ENCODE data around the gene CNTNAP3.
"Not testable (repeated sequence)": the region's sequence is repeated elsewhere in the genome, so short reads cannot be mapped to it uniquely, and the experiment has no call there.

CNTNAP3 gene

GRCh38 chr9:39108145-39108544 is 179.8 kb downstream of the CNTNAP3 start:
- DNase-seq (ENCODE audit: low read depth in 1 of 2, low spot score in 1 of 2): no peak
- no peak for TF ChIP-seq JUND (IDR thresholded peaks at IDR 0.05; ENCODE audit: low read depth)
- in situ Hi-C loops (cut with HindIII; ENCODE audit: low pct_unique_long_range_greater_than_20kb, low sequenced_read_pairs): no loop called here

DNA sequence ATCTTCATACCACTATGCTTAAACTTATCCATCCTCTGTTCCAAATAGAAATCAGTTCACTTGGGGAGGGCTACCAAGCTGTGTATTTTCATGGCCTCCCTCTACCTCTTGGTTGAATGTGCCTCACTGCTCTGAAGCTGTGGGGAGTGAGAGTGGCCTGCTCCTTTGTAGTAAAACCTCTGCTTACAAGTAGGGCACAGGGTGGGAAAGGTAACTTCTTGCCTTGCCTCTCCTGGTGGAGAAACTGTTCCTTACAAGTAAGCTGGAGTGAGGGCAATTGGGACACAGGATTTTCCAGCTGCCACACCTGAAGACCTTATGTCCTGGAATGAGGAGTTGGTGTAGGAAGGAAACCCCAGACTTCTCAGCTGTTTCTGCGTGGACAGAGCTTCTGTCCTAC is 190.8 kb downstream of the CNTNAP3 start:
- DNase-seq (ENCODE audit: low read depth in 1 of 2, low spot score in 1 of 2); in situ Hi-C loops (cut with HindIII; ENCODE audit: low pct_unique_long_range_greater_than_20kb, low sequenced_read_pairs): not testable (repeated sequence)

DNA sequence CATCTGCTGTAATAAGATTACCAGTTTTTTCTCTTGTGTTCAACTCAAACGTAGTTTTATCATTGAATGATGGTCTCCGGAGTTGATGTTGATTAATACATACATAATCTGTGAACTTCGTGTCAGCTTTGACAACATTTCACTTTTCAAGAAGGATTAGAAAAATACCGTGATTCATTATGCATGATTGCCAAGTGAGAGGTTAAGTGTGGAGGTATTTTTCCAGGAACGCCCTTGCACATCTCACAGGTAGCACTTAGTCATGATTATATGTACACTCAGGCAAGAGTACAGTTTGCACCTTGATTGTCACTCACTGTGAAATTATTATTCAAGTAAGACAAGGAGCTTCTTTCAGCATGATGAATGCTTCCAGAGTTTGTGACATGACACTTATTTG is 202.7 kb downstream of the CNTNAP3 start:
- in situ Hi-C loops (cut with HindIII; ENCODE audit: low pct_unique_long_range_greater_than_20kb, low sequenced_read_pairs); DNase-seq (ENCODE audit: low read depth in 1 of 2, low spot score in 1 of 2): not testable (repeated sequence)

- DNase-seq (ENCODE audit: low read depth in 1 of 2, low spot score in 1 of 2); in situ Hi-C loops (cut with HindIII; ENCODE audit: low pct_unique_long_range_greater_than_20kb, low sequenced_read_pairs): not testable (repeated sequence)
These were observed 205.4 kb downstream of the CNTNAP3 start for GRCh38 chr9:39082574-39082973.

GRCh38 chr9:39080081-39080480 is 207.9 kb downstream of the CNTNAP3 start:
- in situ Hi-C loops (cut with HindIII; ENCODE audit: low pct_unique_long_range_greater_than_20kb, low sequenced_read_pairs); DNase-seq (ENCODE audit: low read depth in 1 of 2, low spot score in 1 of 2): not testable (repeated sequence)

GRCh38 chr9:39078621-39079256 is 209.2 kb downstream of the CNTNAP3 start:
- DNase-seq (ENCODE audit: low read depth in 1 of 2, low spot score in 1 of 2); in situ Hi-C loops (cut with HindIII; ENCODE audit: low pct_unique_long_range_greater_than_20kb, low sequenced_read_pairs): not testable (repeated sequence)

DNA sequence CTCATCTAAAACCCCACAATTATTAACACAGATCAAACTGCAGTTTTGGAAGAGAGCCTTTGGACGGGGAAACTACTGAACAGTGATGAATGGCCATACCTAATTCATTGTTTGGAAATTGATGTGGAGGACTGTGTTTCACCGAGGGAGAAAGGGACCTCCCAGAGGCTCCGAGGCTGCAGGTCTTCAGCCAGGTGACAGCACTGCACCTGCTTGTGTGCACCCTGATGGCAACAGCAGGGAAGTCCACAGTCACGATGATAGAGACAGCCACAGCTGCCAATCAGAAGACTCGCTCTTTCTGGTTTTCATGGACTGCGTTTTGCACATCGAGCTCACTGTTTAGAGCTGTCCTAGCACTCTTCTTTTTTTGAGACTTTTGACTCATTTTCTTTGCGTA is 214.4 kb downstream of the CNTNAP3 start:
- DNase-seq (ENCODE audit: low read depth in 1 of 2, low spot score in 1 of 2); in situ Hi-C loops (cut with HindIII; ENCODE audit: low pct_unique_long_range_greater_than_20kb, low sequenced_read_pairs): not testable (repeated sequence)

- in situ Hi-C loops (cut with HindIII; ENCODE audit: low pct_unique_long_range_greater_than_20kb, low sequenced_read_pairs); DNase-seq (ENCODE audit: low read depth in 1 of 2, low spot score in 1 of 2): not testable (repeated sequence)
These were observed 220.3 kb downstream of the CNTNAP3 start for GRCh38 chr9:39067683-39068082.

DNA sequence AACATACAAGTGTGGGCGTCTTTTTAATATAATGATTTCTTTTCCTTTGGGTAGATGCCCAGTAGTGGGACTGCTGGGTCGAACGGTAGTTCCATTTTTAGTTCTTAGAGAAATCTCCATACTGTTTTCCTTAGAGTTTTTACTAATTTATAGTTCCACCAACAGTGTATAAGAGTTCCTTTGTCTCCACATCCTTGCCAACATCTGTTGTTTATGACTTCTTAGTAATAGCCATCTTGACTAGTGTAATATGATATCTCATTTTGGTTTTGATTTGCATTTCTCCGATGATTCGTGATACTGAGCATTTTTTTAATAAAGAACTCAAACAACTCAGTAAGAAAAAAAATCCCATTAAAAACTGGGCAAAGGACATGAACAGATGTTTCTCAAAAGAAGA is 225.0 kb downstream of the CNTNAP3 start:
- DNase-seq (ENCODE audit: low read depth in 1 of 2, low spot score in 1 of 2); in situ Hi-C loops (cut with HindIII; ENCODE audit: low pct_unique_long_range_greater_than_20kb, low sequenced_read_pairs): not testable (repeated sequence)

GRCh38 chr9:39054453-39054852 is 233.5 kb downstream of the CNTNAP3 start:
- in situ Hi-C loops (cut with HindIII; ENCODE audit: low pct_unique_long_range_greater_than_20kb, low sequenced_read_pairs); DNase-seq (ENCODE audit: low read depth in 1 of 2, low spot score in 1 of 2): not testable (repeated sequence)

DNA sequence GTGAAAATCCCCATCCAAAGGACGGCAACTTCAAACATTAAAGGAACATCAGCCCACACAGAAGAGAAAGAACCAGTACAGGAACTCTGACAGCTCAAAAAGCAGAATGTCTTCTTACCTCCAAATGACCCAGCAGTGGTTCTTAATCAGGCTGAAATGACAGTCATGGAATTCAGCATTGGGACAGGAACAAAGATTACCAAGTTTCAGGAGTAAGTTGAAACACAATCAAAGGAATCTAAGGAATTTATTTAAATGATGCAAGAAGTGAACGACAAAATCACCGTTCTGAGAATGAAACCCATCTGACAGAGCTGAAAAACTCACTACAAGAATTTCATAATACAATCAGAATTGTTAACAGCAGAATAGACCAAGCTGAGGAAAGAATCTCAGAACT is 241.1 kb downstream of the CNTNAP3 start:
- in situ Hi-C loops (cut with HindIII; ENCODE audit: low pct_unique_long_range_greater_than_20kb, low sequenced_read_pairs); DNase-seq (ENCODE audit: low read depth in 1 of 2, low spot score in 1 of 2): not testable (repeated sequence)

- DNase-seq (ENCODE audit: low read depth in 1 of 2, low spot score in 1 of 2); in situ Hi-C loops (cut with HindIII; ENCODE audit: low pct_unique_long_range_greater_than_20kb, low sequenced_read_pairs): not testable (repeated sequence)
These were observed 245.6 kb downstream of the CNTNAP3 start for GRCh38 chr9:39042352-39042803.

- in situ Hi-C loops (cut with HindIII; ENCODE audit: low pct_unique_long_range_greater_than_20kb, low sequenced_read_pairs); DNase-seq (ENCODE audit: low read depth in 1 of 2, low spot score in 1 of 2): not testable (repeated sequence)
These were observed 246.2 kb downstream of the CNTNAP3 start for GRCh38 chr9:39041774-39042173.

DNA sequence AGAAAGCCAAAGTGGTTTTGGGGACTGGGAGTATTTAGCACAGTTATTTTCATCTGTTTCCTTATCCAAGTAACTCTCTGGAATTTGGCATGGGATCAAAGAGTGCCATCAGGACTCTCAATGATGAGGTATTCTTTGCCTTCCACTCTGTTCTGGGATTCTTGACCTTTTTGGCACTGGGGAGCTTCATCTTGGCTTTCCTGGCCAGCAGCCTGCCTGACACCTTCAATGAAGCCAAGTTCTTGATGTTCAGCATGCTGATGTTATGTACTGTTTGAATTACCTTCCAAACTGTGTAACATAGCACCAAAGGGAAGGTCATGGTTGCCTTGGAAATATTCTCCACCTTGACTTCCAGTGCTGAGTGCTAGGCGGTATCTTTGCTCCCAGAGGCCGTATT is 248.8 kb downstream of the CNTNAP3 start:
- in situ Hi-C loops (cut with HindIII; ENCODE audit: low pct_unique_long_range_greater_than_20kb, low sequenced_read_pairs): not testable (repeated sequence)

DNA sequence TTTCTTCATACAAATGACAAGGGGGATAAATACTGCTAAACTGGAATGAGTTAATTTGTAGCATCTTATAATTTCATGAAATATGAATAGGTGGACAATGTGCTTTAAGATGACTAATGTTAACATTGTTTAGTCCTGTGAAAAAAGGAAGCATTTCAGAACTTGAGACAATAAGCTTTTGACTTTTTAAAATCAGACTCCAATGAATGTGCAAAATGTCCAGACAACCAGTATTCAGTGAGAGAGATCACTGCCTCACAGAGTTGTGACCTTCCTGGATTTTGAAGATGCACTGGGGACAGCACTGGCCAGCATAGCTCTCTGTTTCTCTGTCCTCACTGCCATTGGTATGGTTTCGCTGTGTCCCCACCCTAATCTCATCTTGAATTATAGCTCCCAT is 249.7 kb downstream of the CNTNAP3 start:
- DNase-seq (ENCODE audit: low read depth in 1 of 2, low spot score in 1 of 2); in situ Hi-C loops (cut with HindIII; ENCODE audit: low pct_unique_long_range_greater_than_20kb, low sequenced_read_pairs): not testable (repeated sequence)

More for the DNA sequence above, 248.8 kb downstream of the CNTNAP3 start:
- not testable (repeated sequence) for DNase-seq (ENCODE audit: low read depth in 1 of 2, low spot score in 1 of 2)

DNA sequence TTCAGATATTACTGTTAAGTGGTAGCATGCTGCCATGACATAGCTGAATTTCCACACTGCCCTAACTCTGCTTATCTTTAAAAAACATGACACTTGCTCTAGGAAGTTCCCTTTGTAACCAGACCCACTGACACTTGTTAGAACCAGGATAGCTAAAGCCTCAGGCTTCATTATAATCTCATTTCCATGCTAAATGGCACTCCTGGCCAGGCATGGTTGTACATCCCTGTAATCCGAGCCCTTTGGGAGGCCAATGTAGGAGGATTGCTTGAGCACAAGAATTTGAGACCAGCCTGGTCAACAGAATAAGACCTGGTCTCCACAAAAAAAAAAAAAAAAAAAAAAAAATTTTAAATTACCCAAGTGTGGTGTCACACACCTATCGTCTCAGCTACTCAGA is 254.1 kb downstream of the CNTNAP3 start:
- in situ Hi-C loops (cut with HindIII; ENCODE audit: low pct_unique_long_range_greater_than_20kb, low sequenced_read_pairs): not testable (repeated sequence)

GRCh38 chr9:39030204-39031019 is 257.6 kb downstream of the CNTNAP3 start:
- in situ Hi-C loops (cut with HindIII; ENCODE audit: low pct_unique_long_range_greater_than_20kb, low sequenced_read_pairs); DNase-seq (ENCODE audit: low read depth in 1 of 2, low spot score in 1 of 2): not testable (repeated sequence)

More for the DNA sequence above, 254.1 kb downstream of the CNTNAP3 start:
- not testable (repeated sequence) for DNase-seq (ENCODE audit: low read depth in 1 of 2, low spot score in 1 of 2)

GRCh38 chr9:39028855-39029254 is 259.1 kb downstream of the CNTNAP3 start:
- DNase-seq (ENCODE audit: low read depth in 1 of 2, low spot score in 1 of 2): not testable (repeated sequence)

More at GRCh38 chr9:39028855-39029254, 259.1 kb downstream of the CNTNAP3 start:
- in situ Hi-C loops (cut with HindIII; ENCODE audit: low pct_unique_long_range_greater_than_20kb, low sequenced_read_pairs): not testable (repeated sequence)

Data from T47D (cell line).